Measurements from ENCODE around the gene GLI3.

GRCh38 chr7:42156967-42157721, 79.9 kb downstream of the GLI3 start:
- TF ChIP-seq EZH2 (IDR thresholded peaks at IDR 0.05; ENCODE audit: insufficient read depth, poor library complexity, severe bottlenecking) (no peak), EZH2phosphoT487 (IDR thresholded peaks at IDR 0.05; ENCODE audit: insufficient read depth, low read depth) (no peak)

All from GM23248 (cell line).